ENCODE measurements around the gene MPG. TPM values are rescaled to one million over a fixed set of nuclear protein-coding genes. Genes with fewer than 3 reads are reported as not detected.
"Not testable (repeated sequence)": the region's sequence is repeated elsewhere in the genome, so short reads cannot be mapped to it uniquely, and the experiment has no call there.

MPG gene
- total RNA-seq, 6 experiments from 2014 or later: 92.3 to 104 (median 96.9) TPM

GRCh38 chr16:35678-36305 is 42.2 kb upstream of the MPG start:
- no peak overlapping the region for H3K27ac Mint-ChIP-seq

GRCh38 chr16:36336-36984 is 41.6 kb upstream of the MPG start:
- Mint-ChIP-seq H3K27me3 (ENCODE audit: insufficient read depth) (no peaks in the 10 kb centered on the region), H3K27ac (no peak overlapping the region), H3K36me3 (ENCODE audit: low read depth) (no peaks in the 10 kb centered on the region), H3K4me1 (ENCODE audit: low read depth) (no peaks in the 10 kb centered on the region), H3K9me3 (no peaks in the 10 kb centered on the region), H3K4me3 (no peak overlapping the region)
- TF ChIP-seq CTCF (IDR thresholded peaks at IDR 0.05): no peak
- DNase-seq: no peak

More at GRCh38 chr16:35678-36305, 42.2 kb upstream of the MPG start:
- Mint-ChIP-seq H3K4me1 (ENCODE audit: low read depth) (no peaks in the 10 kb centered on the region), H3K9me3 (no peaks in the 10 kb centered on the region), H3K4me3 (no peak overlapping the region), H3K36me3 (ENCODE audit: low read depth) (no peaks in the 10 kb centered on the region), H3K27me3 (ENCODE audit: insufficient read depth) (no peaks in the 10 kb centered on the region)
- no peak for DNase-seq
- TF ChIP-seq CTCF (IDR thresholded peaks at IDR 0.05): no peak

- Mint-ChIP-seq H3K36me3 (ENCODE audit: low read depth) (peaks cover 7% of the 10 kb centered on the region; the same call in 1 of the 2 replicates), H3K4me1 (ENCODE audit: low read depth) (no peaks in the 10 kb centered on the region), H3K27ac (no peak overlapping the region), H3K4me3 (no peak overlapping the region), H3K9me3 (no peaks in the 10 kb centered on the region), H3K27me3 (ENCODE audit: insufficient read depth) (no peaks in the 10 kb centered on the region)
- DNase-seq: no peak
- no peak for TF ChIP-seq CTCF (IDR thresholded peaks at IDR 0.05)
Measured at GRCh38 chr16:37511-37910, 40.5 kb upstream of the MPG start.

GRCh38 chr16:38206-38605 is 39.8 kb upstream of the MPG start:
- not testable (repeated sequence) for DNase-seq; H3K27ac Mint-ChIP-seq; H3K9me3 Mint-ChIP-seq; H3K4me3 Mint-ChIP-seq; H3K27me3 Mint-ChIP-seq (ENCODE audit: insufficient read depth); H3K4me1 Mint-ChIP-seq (ENCODE audit: low read depth)
- H3K36me3 Mint-ChIP-seq (ENCODE audit: low read depth): peaks cover 12% of the 10 kb centered on the region

GRCh38 chr16:38941-39892 is 38.8 kb upstream of the MPG start:
- no peak for DNase-seq
- H3K27ac Mint-ChIP-seq: no peak overlapping the region
- no peaks in the 10 kb centered on the region for H3K4me1 Mint-ChIP-seq (ENCODE audit: low read depth)
- H3K4me3 Mint-ChIP-seq: no peak overlapping the region
- H3K9me3 Mint-ChIP-seq: no peaks in the 10 kb centered on the region
- TF ChIP-seq CTCF (IDR thresholded peaks at IDR 0.05): no peak
- no peaks in the 10 kb centered on the region for H3K27me3 Mint-ChIP-seq (ENCODE audit: insufficient read depth)
- peaks cover 18% of the 10 kb centered on the region for H3K36me3 Mint-ChIP-seq (ENCODE audit: low read depth)

Measured in HFFc6 (cell line).